ENCODE data around the gene TRAPPC2L.

The TRAPPC2L gene

GRCh38 chr16:88878356-88878755, 21.4 kb downstream of the TRAPPC2L start:
- Histone ChIP-seq H3K36me3 (ENCODE audit: insufficient read depth, low read length) (no peaks in the 10 kb centered on the region), H3K4me1 (ENCODE audit: insufficient read depth, low read length) (no peaks in the 10 kb centered on the region), H3K9ac (ENCODE audit: low read depth, low read length) (no peak overlapping the region), H3K9me3 (ENCODE audit: control insufficient read depth, insufficient read depth, low read length) (no peaks in the 10 kb centered on the region)

- Histone ChIP-seq H3K9me3 (ENCODE audit: control insufficient read depth, insufficient read depth, low read length) (no peaks in the 10 kb centered on the region), H3K4me1 (ENCODE audit: insufficient read depth, low read length) (no peaks in the 10 kb centered on the region), H3K36me3 (ENCODE audit: insufficient read depth, low read length) (no peaks in the 10 kb centered on the region), H3K9ac (ENCODE audit: low read depth, low read length) (no peak overlapping the region)
Measured at GRCh38 chr16:88878967-88879787, 22.2 kb downstream of the TRAPPC2L start.

- Histone ChIP-seq H3K4me1 (ENCODE audit: insufficient read depth, low read length) (no peaks in the 10 kb centered on the region), H3K9me3 (ENCODE audit: control insufficient read depth, insufficient read depth, low read length) (no peaks in the 10 kb centered on the region), H3K36me3 (ENCODE audit: insufficient read depth, low read length) (no peaks in the 10 kb centered on the region), H3K9ac (ENCODE audit: low read depth, low read length) (no peak overlapping the region)
Measured at GRCh38 chr16:88879788-88880055, 22.8 kb downstream of the TRAPPC2L start.

GRCh38 chr16:88880226-88881006, 23.5 kb downstream of the TRAPPC2L start:
- no peak overlapping the region for H3K9ac ChIP-seq (ENCODE audit: low read depth, low read length)
- no peaks in the 10 kb centered on the region for H3K9me3 ChIP-seq (ENCODE audit: control insufficient read depth, insufficient read depth, low read length)
- H3K36me3 ChIP-seq (ENCODE audit: insufficient read depth, low read length) = no peaks in the 10 kb centered on the region
- no peaks in the 10 kb centered on the region for H3K4me1 ChIP-seq (ENCODE audit: insufficient read depth, low read length)

- no peaks in the 10 kb centered on the region for H3K36me3 ChIP-seq (ENCODE audit: insufficient read depth, low read length)
- H3K4me1 ChIP-seq (ENCODE audit: insufficient read depth, low read length) = no peaks in the 10 kb centered on the region
- no peak overlapping the region for H3K9ac ChIP-seq (ENCODE audit: low read depth, low read length)
- no peaks in the 10 kb centered on the region for H3K9me3 ChIP-seq (ENCODE audit: control insufficient read depth, insufficient read depth, low read length)
Measured at GRCh38 chr16:88881007-88881615, 24.2 kb downstream of the TRAPPC2L start.

GRCh38 chr16:88881675-88882357, 24.9 kb downstream of the TRAPPC2L start:
- Histone ChIP-seq H3K36me3 (ENCODE audit: insufficient read depth, low read length) (no peaks in the 10 kb centered on the region), H3K9ac (ENCODE audit: low read depth, low read length) (no peak overlapping the region), H3K4me1 (ENCODE audit: insufficient read depth, low read length) (no peaks in the 10 kb centered on the region), H3K9me3 (ENCODE audit: control insufficient read depth, insufficient read depth, low read length) (no peaks in the 10 kb centered on the region)

- H3K36me3 ChIP-seq (ENCODE audit: insufficient read depth, low read length) = no peaks in the 10 kb centered on the region
- H3K9ac ChIP-seq (ENCODE audit: low read depth, low read length) = no peak overlapping the region
- H3K4me1 ChIP-seq (ENCODE audit: insufficient read depth, low read length) = no peaks in the 10 kb centered on the region
- H3K9me3 ChIP-seq (ENCODE audit: control insufficient read depth, insufficient read depth, low read length) = no peaks in the 10 kb centered on the region
Measured at GRCh38 chr16:88882358-88883030, 25.6 kb downstream of the TRAPPC2L start.

GRCh38 chr16:88883117-88883895, 26.4 kb downstream of the TRAPPC2L start:
- Histone ChIP-seq H3K36me3 (ENCODE audit: insufficient read depth, low read length) (no peaks in the 10 kb centered on the region), H3K4me1 (ENCODE audit: insufficient read depth, low read length) (no peaks in the 10 kb centered on the region), H3K9ac (ENCODE audit: low read depth, low read length) (no peak overlapping the region), H3K9me3 (ENCODE audit: control insufficient read depth, insufficient read depth, low read length) (no peaks in the 10 kb centered on the region)

GRCh38 chr16:88883946-88884345, 27.0 kb downstream of the TRAPPC2L start:
- Histone ChIP-seq H3K36me3 (ENCODE audit: insufficient read depth, low read length) (no peaks in the 10 kb centered on the region), H3K9ac (ENCODE audit: low read depth, low read length) (no peak overlapping the region), H3K4me1 (ENCODE audit: insufficient read depth, low read length) (no peaks in the 10 kb centered on the region)

GRCh38 chr16:88884569-88885271, 27.8 kb downstream of the TRAPPC2L start:
- H3K36me3 ChIP-seq (ENCODE audit: insufficient read depth, low read length) = no peaks in the 10 kb centered on the region
- H3K9me3 ChIP-seq (ENCODE audit: control insufficient read depth, insufficient read depth, low read length) = no peaks in the 10 kb centered on the region
- no peaks in the 10 kb centered on the region for H3K4me1 ChIP-seq (ENCODE audit: insufficient read depth, low read length)
- H3K9ac ChIP-seq (ENCODE audit: low read depth, low read length) = no peak overlapping the region

More at GRCh38 chr16:88883946-88884345, 27.0 kb downstream of the TRAPPC2L start:
- H3K9me3 ChIP-seq (ENCODE audit: control insufficient read depth, insufficient read depth, low read length) = no peaks in the 10 kb centered on the region

- no peaks in the 10 kb centered on the region for H3K36me3 ChIP-seq (ENCODE audit: insufficient read depth, low read length)
- no peaks in the 10 kb centered on the region for H3K9me3 ChIP-seq (ENCODE audit: control insufficient read depth, insufficient read depth, low read length)
- no peaks in the 10 kb centered on the region for H3K4me1 ChIP-seq (ENCODE audit: insufficient read depth, low read length)
- H3K9ac ChIP-seq (ENCODE audit: low read depth, low read length) = no peak overlapping the region
Measured at GRCh38 chr16:88885693-88886280, 28.9 kb downstream of the TRAPPC2L start.

GRCh38 chr16:88886420-88886844, 29.5 kb downstream of the TRAPPC2L start:
- no peaks in the 10 kb centered on the region for H3K4me1 ChIP-seq (ENCODE audit: insufficient read depth, low read length)

More at GRCh38 chr16:88886420-88886844, 29.5 kb downstream of the TRAPPC2L start:
- Histone ChIP-seq H3K9ac (ENCODE audit: low read depth, low read length) (no peak overlapping the region), H3K9me3 (ENCODE audit: control insufficient read depth, insufficient read depth, low read length) (no peaks in the 10 kb centered on the region), H3K36me3 (ENCODE audit: insufficient read depth, low read length) (no peaks in the 10 kb centered on the region)

Data from ES-I3 (cell line).